Measurements from ENCODE around the gene SPAG9.

Gene SPAG9

DNA sequence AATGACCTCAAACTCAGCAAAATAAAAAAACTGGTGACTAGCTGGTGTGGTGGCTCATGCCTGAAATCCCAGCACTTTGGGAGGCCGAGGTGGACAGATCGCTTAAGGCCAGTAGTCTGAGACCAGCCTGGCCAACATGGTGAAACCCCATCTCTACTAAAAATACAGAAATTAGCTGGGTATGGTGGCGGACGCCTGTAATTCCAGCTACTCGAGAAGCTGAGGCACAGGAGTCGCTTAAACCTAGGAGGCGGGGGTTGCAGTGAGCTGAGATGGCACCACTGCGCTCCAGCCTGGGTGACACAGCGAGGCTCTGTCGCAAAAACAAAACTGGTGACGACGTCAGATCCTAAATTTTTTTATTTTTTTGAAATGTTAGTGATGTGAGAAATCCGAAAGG, 172.0 kb downstream of the SPAG9 start:
- Histone ChIP-seq H3K4me2 (ENCODE audit: insufficient read depth, low read length, poor library complexity, severe bottlenecking) (no peak overlapping the region), H3K9ac (ENCODE audit: low read depth, low read length, poor library complexity) (no peak overlapping the region), H3K23ac (ENCODE audit: low read depth, low read length, poor library complexity) (no peak overlapping the region), H2BK5ac (ENCODE audit: low read length) (peak overlapping the region; percentile 91), H3K27me3 (ENCODE audit: control insufficient read depth in 3 of 3, insufficient read depth in 3 of 3, low read depth in 1 of 3, low read length in 3 of 3) (peaks cover 0 to 2% (median 0%) of the 10 kb centered on the region in 3 experiments), H2AK5ac (ENCODE audit: low read depth, low read length) (peak overlapping the region; percentile 96), H3K27ac (replicated peaks; ENCODE audit: low read length) (no peak overlapping the region), H2BK12ac (ENCODE audit: low read length) (no peak overlapping the region), H3K36me3 (replicated peaks in 1 of 2; ENCODE audit: control insufficient read depth in 2 of 2, insufficient read depth in 2 of 2, low read length in 2 of 2) (no peaks in the 10 kb centered on the region), H3K79me1 (ENCODE audit: low read depth, low read length) (no peaks in the 10 kb centered on the region), H3K4ac (ENCODE audit: low read length) (no peak overlapping the region), H4K8ac (ENCODE audit: low read depth, low read length) (no peak overlapping the region), H3K14ac (ENCODE audit: low read length) (no peak overlapping the region), H4K91ac (ENCODE audit: low read depth, low read length, poor library complexity) (no peak overlapping the region), H3K4me3 (ENCODE audit: low read length in 2 of 2) (no peak overlapping the region), H3K18ac (ENCODE audit: low read length) (no peak overlapping the region), H3K9me3 (replicated peaks in 1 of 2; ENCODE audit: control insufficient read depth in 2 of 2, insufficient read depth in 1 of 2, low read depth in 1 of 2, low read length in 2 of 2) (no peaks in the 10 kb centered on the region), H3K4me1 (ENCODE audit: control insufficient read depth in 2 of 2, insufficient read depth in 1 of 2, low read depth in 1 of 2, low read length in 2 of 2) (peaks cover 16 to 32% of the 10 kb centered on the region in 2 donors), H2AFZ (ENCODE audit: low read length) (no peak overlapping the region), H2BK120ac (ENCODE audit: low read depth, low read length) (peak overlapping the region; percentile 34), H2BK15ac (ENCODE audit: low read length) (no peak overlapping the region)
- DNase-seq (ENCODE audit: low spot score): no peak
- WGBS, 2 donors (ENCODE audit: extremely low coverage in 2 of 2, insufficient read length in 2 of 2, insufficient replicate concordance in 1 of 2): no CpG with 5 or more reads among the region's 13 CpGs

DNA sequence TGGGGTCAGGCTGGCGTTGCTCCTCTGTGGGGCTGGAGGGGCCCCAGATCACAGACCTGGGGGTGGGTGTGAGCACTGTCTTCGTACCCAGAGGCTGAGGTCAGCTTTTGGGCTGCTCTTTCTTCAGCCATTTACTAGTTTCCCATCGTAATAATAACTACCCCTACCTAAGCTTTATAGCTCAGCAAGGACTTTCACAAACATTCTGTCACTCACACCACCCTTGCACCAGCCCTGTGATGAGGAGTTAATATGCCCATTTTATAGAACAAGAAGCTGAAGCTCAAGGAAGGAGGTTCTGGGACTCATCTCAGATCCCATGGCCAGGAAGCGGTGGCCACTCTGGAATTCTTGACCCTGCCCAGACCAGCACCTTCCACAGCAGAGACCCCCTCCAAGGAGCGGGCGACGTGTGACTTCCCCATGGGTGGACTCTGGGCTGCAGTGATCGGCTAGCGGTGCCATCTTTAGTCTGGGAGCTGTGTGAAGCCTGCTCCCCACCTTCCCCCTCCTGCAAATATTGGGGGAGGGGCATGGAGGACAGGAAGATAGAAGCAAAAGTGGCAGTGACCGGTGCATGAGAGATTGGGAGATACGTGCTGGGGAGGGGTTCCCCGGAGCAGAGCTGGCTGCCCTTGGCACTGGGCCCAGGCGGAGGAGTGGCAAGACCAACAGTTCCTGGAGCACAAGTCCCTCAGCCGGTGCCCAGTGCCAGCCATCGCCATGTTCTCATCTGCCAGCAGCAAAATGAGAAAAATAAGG, 172.7 kb downstream of the SPAG9 start:
- Histone ChIP-seq H2BK5ac (ENCODE audit: low read length) (peak overlapping the region; percentile 88), H2BK12ac (ENCODE audit: low read length) (peak overlapping the region; percentile 35), H3K36me3 (replicated peaks in 1 of 2; ENCODE audit: control insufficient read depth in 2 of 2, insufficient read depth in 2 of 2, low read length in 2 of 2) (no peaks in the 10 kb centered on the region), H2BK15ac (ENCODE audit: low read length) (peak overlapping the region; percentile 75), H3K27ac (replicated peaks; ENCODE audit: low read length) (no peak overlapping the region), H3K79me1 (ENCODE audit: low read depth, low read length) (no peaks in the 10 kb centered on the region), H3K27me3 (ENCODE audit: control insufficient read depth in 3 of 3, insufficient read depth in 3 of 3, low read depth in 1 of 3, low read length in 3 of 3) (peaks cover 0 to 2% (median 2%) of the 10 kb centered on the region in 3 experiments), H2AFZ (ENCODE audit: low read length) (no peak overlapping the region), H3K23ac (ENCODE audit: low read depth, low read length, poor library complexity) (no peak overlapping the region), H3K9ac (ENCODE audit: low read depth, low read length, poor library complexity) (no peak overlapping the region), H2AK5ac (ENCODE audit: low read depth, low read length) (peak overlapping the region; percentile 90), H3K9me3 (replicated peaks in 1 of 2; ENCODE audit: control insufficient read depth in 2 of 2, insufficient read depth in 1 of 2, low read depth in 1 of 2, low read length in 2 of 2) (no peaks in the 10 kb centered on the region), H3K4ac (ENCODE audit: low read length) (peak overlapping the region; percentile 85), H3K18ac (ENCODE audit: low read length) (peak overlapping the region; percentile 88), H4K8ac (ENCODE audit: low read depth, low read length) (no peak overlapping the region), H3K4me1 (ENCODE audit: control insufficient read depth in 2 of 2, insufficient read depth in 1 of 2, low read depth in 1 of 2, low read length in 2 of 2) (peaks cover 17 to 35% of the 10 kb centered on the region in 2 donors), H3K14ac (ENCODE audit: low read length) (no peak overlapping the region), H4K91ac (ENCODE audit: low read depth, low read length, poor library complexity) (no peak overlapping the region), H2BK120ac (ENCODE audit: low read depth, low read length) (no peak overlapping the region), H3K4me2 (ENCODE audit: insufficient read depth, low read length, poor library complexity, severe bottlenecking) (no peak overlapping the region), H3K4me3 (ENCODE audit: low read length in 2 of 2) (no peak overlapping the region)
- no CpG with 5 or more reads among the region's 15 CpGs for WGBS, 2 donors (ENCODE audit: extremely low coverage in 2 of 2, insufficient read length in 2 of 2, insufficient replicate concordance in 1 of 2)
- DNase-seq (ENCODE audit: low spot score): no peak

DNA sequence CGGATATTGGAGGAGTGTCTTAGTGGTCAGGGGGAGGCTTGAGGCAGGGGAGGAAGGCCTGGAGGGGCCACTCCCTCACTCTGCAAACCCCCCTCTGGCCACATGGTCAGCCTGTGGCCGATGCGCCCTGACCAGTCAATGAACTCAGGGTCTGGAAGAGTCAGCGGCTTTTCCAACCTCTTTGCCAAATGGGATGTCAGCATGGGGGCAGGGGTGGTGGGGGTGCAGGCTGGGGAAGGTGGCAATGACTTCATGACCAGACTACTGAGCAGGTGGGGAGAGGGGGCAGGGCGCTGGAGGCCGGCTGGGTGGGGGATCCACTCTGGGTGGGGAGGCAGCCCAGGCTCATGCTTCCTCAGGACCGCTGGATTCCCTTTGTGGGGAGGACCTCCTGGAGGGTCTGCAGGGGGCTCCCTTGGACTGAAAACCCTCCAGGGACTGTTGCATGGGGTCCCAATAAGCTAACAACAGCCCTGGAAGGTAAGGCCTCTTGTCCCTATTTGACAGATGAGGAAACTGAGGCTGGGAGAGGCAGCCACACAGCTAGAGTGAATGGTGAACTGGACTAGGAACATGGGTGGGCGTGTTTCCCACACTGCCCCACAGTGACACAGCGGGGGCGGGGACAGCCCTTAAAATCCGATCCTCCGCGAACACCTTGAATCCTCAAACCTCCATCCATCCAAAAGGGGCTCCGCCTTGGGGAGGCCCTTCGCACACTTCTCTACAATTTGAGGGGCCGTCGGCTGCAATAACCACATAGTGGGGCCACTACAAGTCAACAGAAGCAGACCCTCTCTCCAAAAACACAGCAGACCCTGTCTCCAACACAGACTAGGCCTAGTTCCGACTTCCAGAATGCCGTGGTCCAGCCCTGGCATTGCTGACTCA, 173.5 kb downstream of the SPAG9 start:
- Histone ChIP-seq H3K36me3 (replicated peaks in 1 of 2; ENCODE audit: control insufficient read depth in 2 of 2, insufficient read depth in 2 of 2, low read length in 2 of 2) (no peaks in the 10 kb centered on the region), H2BK5ac (ENCODE audit: low read length) (no peak overlapping the region), H3K9me3 (replicated peaks in 1 of 2; ENCODE audit: control insufficient read depth in 2 of 2, insufficient read depth in 1 of 2, low read depth in 1 of 2, low read length in 2 of 2) (no peaks in the 10 kb centered on the region), H3K9ac (ENCODE audit: low read depth, low read length, poor library complexity) (no peak overlapping the region), H3K23ac (ENCODE audit: low read depth, low read length, poor library complexity) (peak overlapping the region; percentile 91), H3K4me1 (ENCODE audit: control insufficient read depth in 2 of 2, insufficient read depth in 1 of 2, low read depth in 1 of 2, low read length in 2 of 2) (peaks cover 19 to 35% of the 10 kb centered on the region in 2 donors), H4K91ac (ENCODE audit: low read depth, low read length, poor library complexity) (no peak overlapping the region), H3K14ac (ENCODE audit: low read length) (peak overlapping the region; percentile 82), H2AK5ac (ENCODE audit: low read depth, low read length) (peak overlapping the region; percentile 90), H3K79me1 (ENCODE audit: low read depth, low read length) (no peaks in the 10 kb centered on the region), H3K18ac (ENCODE audit: low read length) (peak overlapping the region; percentile 88), H2AFZ (ENCODE audit: low read length) (no peak overlapping the region), H4K8ac (ENCODE audit: low read depth, low read length) (no peak overlapping the region), H3K4ac (ENCODE audit: low read length) (no peak overlapping the region), H3K4me3 (ENCODE audit: low read length in 2 of 2) (no peak overlapping the region), H3K27me3 (ENCODE audit: control insufficient read depth in 3 of 3, insufficient read depth in 3 of 3, low read depth in 1 of 3, low read length in 3 of 3) (peaks cover 0 to 2% (median 2%) of the 10 kb centered on the region in 3 experiments), H2BK15ac (ENCODE audit: low read length) (peak overlapping the region; percentile 61), H3K4me2 (ENCODE audit: insufficient read depth, low read length, poor library complexity, severe bottlenecking) (no peak overlapping the region), H2BK120ac (ENCODE audit: low read depth, low read length) (no peak overlapping the region), H2BK12ac (ENCODE audit: low read length) (peak overlapping the region; percentile 90), H3K27ac (replicated peaks; ENCODE audit: low read length) (no peak overlapping the region)
- DNase-seq (ENCODE audit: low spot score): no peak
- WGBS, 2 donors (ENCODE audit: extremely low coverage in 2 of 2, insufficient read length in 2 of 2, insufficient replicate concordance in 1 of 2): no CpG with 5 or more reads among the region's 19 CpGs
